CD4-positive, alpha-beta memory T cell (primary cell): ENCODE results near the gene ZSCAN23. TPM values are rescaled to one million over a fixed set of nuclear protein-coding genes. Genes with fewer than 3 reads are reported as not detected.
"Not testable (repeated sequence)": the region's sequence is repeated elsewhere in the genome, so short reads cannot be mapped to it uniquely, and the experiment has no call there.

Source experiments
- CTCF ChIA-PET: fragments of 350-600 bp; sonication (Branson Sonifier 250); formaldehyde crosslinking; loops from one replicate; lab custom pipeline; 2021; ENCODE audit warnings: inconsistent platforms; ENCODE audit not compliant: partially characterized antibody; lab: Charles Lee
- POLR2A ChIA-PET: fragments of 350-600 bp; sonication (Branson Sonifier 250); formaldehyde crosslinking; loops from one replicate; lab custom pipeline; 2021; ENCODE audit not compliant: partially characterized antibody; lab: Charles Lee
- DNase-seq, 5 donors: peaks; one replicate each; pipeline versions ENCODE4 v3.0.0 to v3.0.0-alpha.2; 2020 to 2022; ENCODE audit warnings: mixed read lengths in 1 of 5
- H3K27ac ChIP-seq: one replicate; pipeline ENCODE4 v1.7.0; 2013; ENCODE audit warnings: low read depth, low read length
- H3K27me3 ChIP-seq: 2 replicates; pipeline ENCODE4 v1.7.0; 2013; ENCODE audit warnings: mild to moderate bottlenecking, low read length, moderate library complexity; ENCODE audit not compliant: insufficient read depth
- H3K36me3 ChIP-seq: 2 replicates; pipeline ENCODE4 v1.7.0; 2013; ENCODE audit warnings: mild to moderate bottlenecking, low read length, moderate library complexity; ENCODE audit not compliant: insufficient read depth
- H3K4me1 ChIP-seq: 2 replicates; pipeline ENCODE4 v1.7.0; 2013; ENCODE audit warnings: mild to moderate bottlenecking, low read length, moderate library complexity; ENCODE audit not compliant: insufficient read depth
- H3K4me3 ChIP-seq, 2 donors: one replicate each; pipeline ENCODE4 v1.7.0; 2013; ENCODE audit warnings: low read length in 2 of 2, mild to moderate bottlenecking in 1 of 2
- H3K9me3 ChIP-seq, 2 donors: one replicate each; pipeline ENCODE4 v1.7.0; 2013; ENCODE audit warnings: low read length in 2 of 2, control low read depth in 1 of 2; ENCODE audit not compliant: control insufficient read depth in 1 of 2
- H3K27ac Mint-ChIP-seq, 7 donors: one replicate each; pipeline ENCODE4 v1.8.0; 2020 to 2021; ENCODE audit warnings: mixed read lengths in 7 of 7, mild to moderate bottlenecking in 6 of 7, inconsistent platforms in 3 of 7, moderate library complexity in 3 of 7
- H3K27me3 Mint-ChIP-seq, 2 donors: one replicate each; pipeline ENCODE4 v1.8.0; 2020 to 2021; ENCODE audit warnings: mixed read lengths in 2 of 2
- H3K36me3 Mint-ChIP-seq, 2 donors: one replicate each; pipeline ENCODE4 v1.8.0; 2020 to 2021; ENCODE audit warnings: mixed read lengths in 2 of 2, inconsistent platforms in 1 of 2, mild to moderate bottlenecking in 1 of 2
- H3K4me1 Mint-ChIP-seq, 4 donors: one replicate each; pipeline ENCODE4 v1.8.0; 2020 to 2021; ENCODE audit warnings: mixed read lengths in 4 of 4, mild to moderate bottlenecking in 1 of 4
- H3K4me3 Mint-ChIP-seq, 8 donors: one replicate each; pipeline ENCODE4 v1.8.0; 2020 to 2021; ENCODE audit warnings: mixed read lengths in 8 of 8, mild to moderate bottlenecking in 7 of 8, moderate library complexity in 6 of 8, inconsistent platforms in 3 of 8
- H3K9me3 Mint-ChIP-seq, 8 donors: one replicate each; pipeline ENCODE4 v1.8.0; 2020 to 2021; ENCODE audit warnings: mixed read lengths in 8 of 8, mild to moderate bottlenecking in 5 of 8, inconsistent platforms in 3 of 8, moderate library complexity in 1 of 8
- intact Hi-C: fragments of 100-400 bp; cut with micrococcal nuclease; formaldehyde crosslinking; loops from one replicate; pipeline ENCODE4 v1.15.1; 2023
- polyA plus RNA-seq, 2 donors: library from polyadenylated mRNA; unstranded; fragments of 300-500 nt; fragmentation: Illumina TruSeq; gene quantifications; one replicate each; pipeline ENCODE4 v1.2.3, GENCODE V29; 2021
- total RNA-seq, 2 experiments: library from RNA; stranded (reverse); gene quantifications; one replicate each; pipeline ENCODE4 v1.2.3, GENCODE V29; 2021

ZSCAN23 gene
- total and polyA plus RNA-seq, 4 experiments from 2014 or later: 1.1 to 1.7 TPM; not detected in 2

DNA sequence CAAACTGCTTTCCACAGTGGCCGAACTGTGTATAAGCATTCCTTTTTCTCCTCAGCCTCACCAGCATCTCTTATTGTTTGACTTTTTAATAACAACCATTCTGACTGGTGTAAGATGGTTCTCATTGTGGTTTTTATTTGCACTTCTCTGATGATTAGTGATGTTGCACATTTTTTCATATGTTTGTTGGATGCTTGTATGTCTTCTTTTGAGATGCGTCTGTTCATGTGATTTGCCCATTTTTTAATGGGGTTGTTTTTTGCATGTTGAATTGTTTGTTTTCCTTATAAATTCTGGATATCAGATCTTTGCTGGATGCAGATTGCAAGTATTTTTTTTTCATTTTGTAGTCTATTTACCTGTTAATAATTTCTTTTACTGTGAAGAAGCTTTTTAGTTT, 32.5 kb downstream of the ZSCAN23 start:
- H3K9me3 ChIP-seq: no peaks in the 10 kb centered on the region
- no peak overlapping the region for H3K27ac Mint-ChIP-seq
- no peak overlapping the region for H3K4me3 ChIP-seq
- no peak overlapping the region for H3K4me3 Mint-ChIP-seq
- H3K4me1 ChIP-seq: no peaks in the 10 kb centered on the region
- ChIA-PET CTCF (interaction anchor here (0.7 kb wide), 1 partner anchor 528 kb away, joined by 3 read pairs; no protein-coding TSS in a partner anchor), POLR2A (no interaction called here)
- H3K36me3 ChIP-seq: no peaks in the 10 kb centered on the region
- H3K9me3 Mint-ChIP-seq: peaks cover 0 to 8% (median 0%) of the 10 kb centered on the region in 8 donors
- H3K4me1 Mint-ChIP-seq: no peaks in the 10 kb centered on the region
- DNase-seq: no peak
- H3K27ac ChIP-seq: no peak overlapping the region
- no peaks in the 10 kb centered on the region for H3K36me3 Mint-ChIP-seq
- no peaks in the 10 kb centered on the region for H3K27me3 ChIP-seq
- intact Hi-C loops: no loop called here
- peaks cover 24 to 29% of the 10 kb centered on the region in 2 donors for H3K27me3 Mint-ChIP-seq

DNA sequence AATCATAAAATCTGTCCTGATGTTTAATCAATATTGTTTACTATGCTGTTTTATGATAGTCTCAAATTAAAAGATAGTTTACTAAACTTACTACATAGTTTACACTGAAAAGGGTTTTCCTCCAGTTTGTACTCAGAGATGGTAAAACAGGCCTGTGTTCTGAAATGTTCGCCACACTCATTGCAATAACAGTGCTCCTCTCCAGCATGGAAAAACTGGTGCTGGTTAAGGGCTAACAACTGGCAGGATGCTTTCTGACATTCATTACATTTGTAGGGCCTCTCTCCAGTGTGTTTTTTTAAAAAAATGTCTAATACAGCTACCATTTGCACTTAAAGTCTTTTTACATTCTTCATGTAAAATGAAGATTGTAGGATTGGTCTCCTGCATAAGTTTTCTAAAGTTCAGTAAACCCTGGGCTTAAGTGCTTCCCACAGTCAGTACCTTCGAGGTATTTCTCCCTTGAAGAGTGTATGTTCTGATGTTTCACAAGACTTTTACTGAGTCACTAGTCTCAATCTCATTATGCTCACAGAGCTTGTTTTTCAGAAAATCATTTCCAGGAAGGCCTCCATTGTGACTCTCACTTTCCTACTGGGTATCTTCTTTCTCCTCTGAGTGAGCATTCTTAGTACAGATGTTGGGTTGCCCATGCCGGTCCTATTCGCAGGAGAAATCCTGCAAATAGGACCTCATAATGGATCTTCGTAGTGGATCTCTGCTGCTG, 35.1 kb downstream of the ZSCAN23 start:
- Mint-ChIP-seq H3K9me3 (peaks cover 0 to 14% (median 0%) of the 10 kb centered on the region in 8 donors), H3K4me1 (no peaks in the 10 kb centered on the region), H3K4me3 (no peak overlapping the region), H3K27ac (peak overlapping the region in 1 of 7 donors; percentile 53), H3K27me3 (peaks cover 34 to 35% of the 10 kb centered on the region in 2 donors), H3K36me3 (no peaks in the 10 kb centered on the region)
- intact Hi-C loops: no loop called here
- ChIA-PET CTCF (no interaction called here), POLR2A (no interaction called here)
- no peaks in the 10 kb centered on the region for H3K4me1 ChIP-seq
- no peak overlapping the region for H3K27ac ChIP-seq
- DNase-seq: no peak
- no peak overlapping the region for H3K4me3 ChIP-seq
- no peaks in the 10 kb centered on the region for H3K27me3 ChIP-seq
- H3K36me3 ChIP-seq: no peaks in the 10 kb centered on the region
- H3K9me3 ChIP-seq: no peaks in the 10 kb centered on the region

- H3K4me1 ChIP-seq: no peaks in the 10 kb centered on the region
- H3K9me3 ChIP-seq: no peaks in the 10 kb centered on the region
- H3K36me3 Mint-ChIP-seq: no peaks in the 10 kb centered on the region
- H3K27me3 ChIP-seq: no peaks in the 10 kb centered on the region
- H3K27me3 Mint-ChIP-seq: peaks cover 32 to 35% of the 10 kb centered on the region in 2 donors
- intact Hi-C loops: no loop called here
- POLR2A ChIA-PET: no interaction called here
- no peaks in the 10 kb centered on the region for H3K4me1 Mint-ChIP-seq
- H3K4me3 Mint-ChIP-seq: no peak overlapping the region
- no peak overlapping the region for H3K27ac Mint-ChIP-seq
- H3K4me3 ChIP-seq: no peak overlapping the region
- H3K36me3 ChIP-seq: no peaks in the 10 kb centered on the region
- H3K27ac ChIP-seq: no peak overlapping the region
- no peak for DNase-seq
- H3K9me3 Mint-ChIP-seq: peaks cover 0 to 14% (median 0%) of the 10 kb centered on the region in 8 donors
- CTCF ChIA-PET: no interaction called here
Observed at GRCh38 chr6:28407401-28407800, 35.9 kb downstream of the ZSCAN23 start.

GRCh38 chr6:28403923-28404322, 39.4 kb downstream of the ZSCAN23 start:
- intact Hi-C loops, H3K27ac Mint-ChIP-seq, H3K9me3 ChIP-seq, H3K27me3 ChIP-seq, DNase-seq, H3K4me3 Mint-ChIP-seq, H3K4me1 ChIP-seq, H3K27ac ChIP-seq, H3K4me3 ChIP-seq, POLR2A ChIA-PET, H3K9me3 Mint-ChIP-seq, H3K36me3 Mint-ChIP-seq, H3K36me3 ChIP-seq: not testable (repeated sequence)
- Mint-ChIP-seq H3K4me1 (peaks cover 0 to 18% (median 9%) of the 10 kb centered on the region in 4 donors), H3K27me3 (peaks cover 20 to 21% of the 10 kb centered on the region in 2 donors)
- CTCF ChIA-PET: interaction anchor here (1.4 kb wide), 1 partner anchor 137 kb away, joined by 4 read pairs; the partner anchor contains the start of gene ZSCAN26

GRCh38 chr6:28402197-28402596, 41.1 kb downstream of the ZSCAN23 start:
- no peak overlapping the region for H3K27ac ChIP-seq
- Mint-ChIP-seq H3K27me3 (peaks cover 12 to 21% of the 10 kb centered on the region in 2 donors), H3K27ac (peak overlapping the region in 1 of 7 donors; percentile 11), H3K4me1 (peaks cover 9 to 32% (median 20%) of the 10 kb centered on the region in 4 donors), H3K36me3 (peaks cover 11 to 17% of the 10 kb centered on the region in 2 donors), H3K9me3 (peaks cover 0 to 6% (median 0%) of the 10 kb centered on the region in 8 donors), H3K4me3 (no peak overlapping the region)
- H3K36me3 ChIP-seq: no peaks in the 10 kb centered on the region
- no peaks in the 10 kb centered on the region for H3K9me3 ChIP-seq
- no peak overlapping the region for H3K4me3 ChIP-seq
- intact Hi-C loops: no loop called here
- POLR2A ChIA-PET: no interaction called here
- CTCF ChIA-PET: interaction anchor here (0.7 kb wide), 1 partner anchor 8 kb away, joined by 4 read pairs; no protein-coding TSS in a partner anchor
- peaks cover 21% of the 10 kb centered on the region for H3K4me1 ChIP-seq
- DNase-seq: no peak
- no peaks in the 10 kb centered on the region for H3K27me3 ChIP-seq

- H3K4me1 Mint-ChIP-seq: peaks cover 12 to 42% (median 28%) of the 10 kb centered on the region in 4 donors
- H3K4me3 ChIP-seq: no peak overlapping the region
- H3K27me3 ChIP-seq: no peaks in the 10 kb centered on the region
- CTCF ChIA-PET: no interaction called here
- H3K27ac Mint-ChIP-seq: no peak overlapping the region
- H3K9me3 ChIP-seq: no peaks in the 10 kb centered on the region
- POLR2A ChIA-PET: interaction anchor here (0.7 to 1.4 kb wide), 2 partner anchors 18 to 264 kb away, joined by 3 to 4 read pairs; no protein-coding TSS in a partner anchor
- H3K36me3 ChIP-seq: no peaks in the 10 kb centered on the region
- H3K4me1 ChIP-seq: peaks cover 31% of the 10 kb centered on the region
- intact Hi-C loops: no loop called here
- H3K27ac ChIP-seq: no peak overlapping the region
- peak overlapping the region in 4 of 8 donors; percentile 13 to 68 (median 29) for H3K4me3 Mint-ChIP-seq
- no peak for DNase-seq
- peaks cover 21 to 25% of the 10 kb centered on the region in 2 donors for H3K36me3 Mint-ChIP-seq
- peaks cover 0 to 6% (median 0%) of the 10 kb centered on the region in 8 donors for H3K9me3 Mint-ChIP-seq
- H3K27me3 Mint-ChIP-seq: peaks cover 10 to 19% of the 10 kb centered on the region in 2 donors
Observed at GRCh38 chr6:28401172-28401571, 42.1 kb downstream of the ZSCAN23 start.

DNA sequence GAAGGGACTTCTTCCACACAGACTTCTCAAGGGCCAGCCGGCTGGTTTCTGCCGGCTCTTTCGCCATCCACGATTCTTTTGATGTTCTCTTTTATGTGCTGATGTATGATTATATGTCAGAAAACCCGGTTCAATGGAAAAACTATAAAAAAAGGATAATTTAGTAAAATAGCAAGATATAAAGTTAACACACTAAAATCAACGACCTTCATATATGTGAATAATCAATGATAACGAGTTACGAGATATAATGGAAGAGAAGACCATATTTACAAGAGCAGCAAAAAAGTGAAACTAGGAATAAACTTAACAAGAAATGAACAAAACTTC, 43.2 kb downstream of the ZSCAN23 start:
- peak overlapping the region; percentile 81 to 91 for H3K4me3 ChIP-seq
- H3K27me3 ChIP-seq: no peaks in the 10 kb centered on the region
- H3K4me3 Mint-ChIP-seq: peak overlapping the region; percentile 94 to 96 (median 95)
- no peak for DNase-seq
- H3K36me3 Mint-ChIP-seq: peaks cover 25 to 33% of the 10 kb centered on the region in 2 donors
- peaks cover 17 to 53% (median 37%) of the 10 kb centered on the region in 4 donors for H3K4me1 Mint-ChIP-seq
- intact Hi-C loops: no loop called here
- H3K9me3 ChIP-seq: no peaks in the 10 kb centered on the region
- H3K27ac Mint-ChIP-seq: peak overlapping the region; percentile 30 to 94 (median 88)
- ChIA-PET CTCF (no interaction called here), POLR2A (interaction anchor here (1.4 to 2.2 kb wide), 2 partner anchors 258 to 263 kb away, joined by 4 to 10 read pairs; partner anchors contain the start of gene ZKSCAN8)
- peaks cover 8 to 12% of the 10 kb centered on the region in 2 donors for H3K27me3 Mint-ChIP-seq
- H3K4me1 ChIP-seq: peaks cover 41% of the 10 kb centered on the region
- peaks cover 0 to 6% (median 0%) of the 10 kb centered on the region in 8 donors for H3K9me3 Mint-ChIP-seq
- H3K36me3 ChIP-seq: no peaks in the 10 kb centered on the region
- no peak overlapping the region for H3K27ac ChIP-seq
